Common myeloid progenitor, CD34-positive (primary cell): ENCODE results near the gene RSBN1L.

ENCODE experiments used
- CTCF ChIA-PET: fragments of 350-600 bp; sonication (Branson Sonifier 250); formaldehyde crosslinking; loops from one replicate; lab custom pipeline; 2021; ENCODE audit warnings: antibody characterized with exemption; lab: Charles Lee
- POLR2A ChIA-PET: fragments of 350-600 bp; sonication (Branson Sonifier 250); formaldehyde crosslinking; loops from one replicate; lab custom pipeline; 2021; ENCODE audit warnings: antibody characterized with exemption; lab: Charles Lee
- DNase-seq, 3 donors: peaks; one replicate each; pipeline versions ENCODE4 v3.0.0 to v3.0.0-alpha.2; 2013
- H3K27ac ChIP-seq, 2 experiments: 1 replicate in 1 of 2; 2 replicates in 1 of 2; pipeline ENCODE4 v1.7.0; 2013; ENCODE audit warnings: inconsistent platforms in 2 of 2, low read length in 2 of 2, mild to moderate bottlenecking in 2 of 2, low read depth in 1 of 2, moderate library complexity in 1 of 2; ENCODE audit not compliant: severe bottlenecking in 2 of 2, insufficient read depth in 1 of 2, poor library complexity in 1 of 2
- H3K27me3 ChIP-seq, 5 experiments: replicated peaks in 2 of 5; 1 replicate in 3 of 5; 2 replicates in 2 of 5; pipeline versions ENCODE4 v1.6.1 to v1.7.0; 2013; ENCODE audit warnings: low read length in 4 of 5, mild to moderate bottlenecking in 2 of 5, moderate library complexity in 2 of 5, inconsistent platforms in 1 of 5; ENCODE audit not compliant: insufficient read depth in 5 of 5, control insufficient read depth in 4 of 5
- H3K36me3 ChIP-seq, 4 experiments: 1 replicate in 2 of 4; 2 replicates in 2 of 4; pipeline versions ENCODE4 v1.6.1 to v1.7.0; 2013; ENCODE audit warnings: low read length in 3 of 4, control low read depth in 1 of 4, mild to moderate bottlenecking in 1 of 4; ENCODE audit not compliant: control insufficient read depth in 4 of 4, insufficient read depth in 4 of 4
- H3K4me1 ChIP-seq, 4 experiments: 1 replicate in 3 of 4; 2 replicates in 1 of 4; pipeline versions ENCODE4 v1.6.1 to v1.7.1; 2013; ENCODE audit warnings: low read length in 3 of 4, mild to moderate bottlenecking in 3 of 4, control low read depth in 1 of 4, inconsistent platforms in 1 of 4, moderate library complexity in 1 of 4; ENCODE audit not compliant: control insufficient read depth in 4 of 4, insufficient read depth in 4 of 4; ENCODE audit errors: control extremely low read depth in 1 of 4
- H3K4me3 ChIP-seq, 7 experiments: 1 replicate in 4 of 7; 2 replicates in 3 of 7; pipeline versions ENCODE4 v1.5.1 to v1.7.0; 2013; ENCODE audit warnings: mild to moderate bottlenecking in 7 of 7, low read length in 6 of 7, moderate library complexity in 6 of 7, inconsistent platforms in 2 of 7, low read depth in 2 of 7, control low read depth in 1 of 7; ENCODE audit not compliant: insufficient read depth in 4 of 7, control insufficient read depth in 1 of 7; ENCODE audit errors: extremely low read depth in 1 of 7
- H3K9me3 ChIP-seq, 5 experiments: 1 replicate in 4 of 5; 2 replicates in 1 of 5; pipeline versions ENCODE4 v1.6.1 to v1.7.1; 2013; ENCODE audit warnings: low read length in 4 of 5, mild to moderate bottlenecking in 2 of 5, inconsistent platforms in 1 of 5, low read depth in 1 of 5, moderate library complexity in 1 of 5; ENCODE audit not compliant: control insufficient read depth in 4 of 5, insufficient read depth in 2 of 5; ENCODE audit errors: control extremely low read depth in 1 of 5
- WGBS: methylation state at CpG from one replicate; pipeline ENCODE4 v1.1.5; 2013; ENCODE audit not compliant: insufficient coverage; 5-methylcytosine and 5-hydroxymethylcytosine counted together

RSBN1L gene

DNA sequence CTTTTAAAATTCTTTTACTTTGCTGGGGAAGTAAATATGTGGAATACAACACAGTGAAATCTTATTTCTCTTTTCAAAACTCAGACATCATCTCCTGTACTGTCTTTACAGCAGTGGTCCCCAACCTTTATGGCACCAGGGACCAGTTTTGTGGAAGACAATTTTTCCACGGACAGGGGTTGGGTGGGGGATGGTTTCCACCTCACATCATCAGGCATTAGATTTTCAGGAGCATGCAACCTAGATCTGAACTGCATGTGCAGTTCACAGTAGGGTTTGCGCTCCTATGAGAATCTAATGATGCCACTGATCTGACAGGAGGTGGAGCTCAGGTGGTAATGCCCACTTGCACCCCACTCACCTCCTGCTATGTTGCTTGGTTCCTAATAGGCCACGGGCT is 89.8 kb downstream of the RSBN1L start:
- Histone ChIP-seq H3K36me3 (peaks cover 11 to 31% (median 25%) of the 10 kb centered on the region in 4 experiments), H3K4me3 (no peak overlapping the region), H3K27me3 (no peaks in the 10 kb centered on the region), H3K27ac (no peak overlapping the region), H3K4me1 (no peaks in the 10 kb centered on the region), H3K9me3 (peaks cover 0 to 6% (median 0%) of the 10 kb centered on the region in 5 experiments)
- DNase-seq = no peak
- POLR2A ChIA-PET = no interaction called here
- CTCF ChIA-PET = interaction anchor here (2.8 kb wide), 1 partner anchor 134 kb away, joined by 7 read pairs; no protein-coding TSS in a partner anchor
- 100% methylated on average over 3 of the region's 3 CpGs for WGBS

DNA sequence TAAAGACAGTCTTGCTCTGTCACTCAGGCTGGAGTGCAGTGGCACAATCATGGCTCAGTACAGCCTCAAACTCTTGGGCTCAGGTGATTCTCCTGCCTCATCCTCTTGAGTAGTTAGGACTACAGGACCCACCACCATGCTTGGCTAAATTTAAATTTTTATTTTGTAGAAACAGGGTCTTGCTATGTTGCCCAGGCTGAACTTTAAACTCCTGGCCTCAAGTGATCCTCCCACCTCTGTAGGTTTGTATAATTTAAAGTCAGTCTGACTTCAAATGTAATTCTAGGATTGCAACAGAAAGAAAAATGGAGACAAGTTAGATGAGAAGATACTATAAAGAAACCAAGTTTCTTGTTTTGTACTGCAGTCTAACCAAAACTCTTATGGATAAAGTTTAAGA is 90.5 kb downstream of the RSBN1L start:
- Histone ChIP-seq H3K36me3 (peaks cover 11 to 28% (median 23%) of the 10 kb centered on the region in 4 experiments), H3K4me1 (no peaks in the 10 kb centered on the region), H3K27ac (no peak overlapping the region), H3K27me3 (no peaks in the 10 kb centered on the region), H3K4me3 (no peak overlapping the region), H3K9me3 (peaks cover 0 to 6% (median 0%) of the 10 kb centered on the region in 5 experiments)
- no peak for DNase-seq
- ChIA-PET POLR2A (no interaction called here), CTCF (interaction anchor here (2.8 kb wide), 1 partner anchor 135 kb away, joined by 7 read pairs; no protein-coding TSS in a partner anchor)

DNA sequence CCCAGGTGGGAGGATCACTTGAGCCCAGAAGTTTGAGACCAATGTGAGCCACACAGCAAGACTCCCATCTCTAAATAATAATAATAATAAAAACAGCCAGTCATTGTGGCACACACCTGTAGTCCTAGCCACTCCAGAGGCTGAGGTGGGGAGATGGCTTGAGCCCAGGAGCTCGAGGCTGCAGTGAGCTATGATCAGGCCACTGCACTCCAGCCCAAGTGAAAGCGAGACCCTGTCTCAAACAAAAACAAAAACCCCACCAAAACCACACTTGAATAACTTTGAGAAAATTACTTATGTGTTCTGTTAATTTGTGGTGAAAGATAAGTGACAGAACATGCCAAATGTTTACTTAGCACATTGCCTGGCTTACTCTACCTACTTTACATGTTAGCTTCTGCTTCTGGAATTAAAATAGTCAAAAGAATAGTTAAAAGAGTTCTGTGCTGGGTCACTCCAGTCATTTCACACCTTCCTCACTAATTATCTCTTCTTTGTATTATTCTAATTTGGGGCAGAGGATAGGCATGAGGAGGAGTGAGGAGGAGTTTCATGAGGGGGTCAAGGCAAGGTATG is 92.2 kb downstream of the RSBN1L start:
- H3K9me3 ChIP-seq = peaks cover 0 to 6% (median 0%) of the 10 kb centered on the region in 5 experiments
- no peak overlapping the region for H3K4me3 ChIP-seq
- WGBS = no CpG with 5 or more reads among the region's 2 CpGs
- H3K36me3 ChIP-seq = peaks cover 7 to 23% (median 13%) of the 10 kb centered on the region in 4 experiments
- no peak overlapping the region for H3K27ac ChIP-seq
- no peaks in the 10 kb centered on the region for H3K27me3 ChIP-seq
- no peaks in the 10 kb centered on the region for H3K4me1 ChIP-seq
- CTCF ChIA-PET = interaction anchor here (1.3 to 2.0 kb wide), 3 partner anchors 9 to 22 kb away, joined by 3 to 9 read pairs (median 4); partner anchors contain the start of gene TMEM60
- POLR2A ChIA-PET = no interaction called here
- DNase-seq = no peak

DNA sequence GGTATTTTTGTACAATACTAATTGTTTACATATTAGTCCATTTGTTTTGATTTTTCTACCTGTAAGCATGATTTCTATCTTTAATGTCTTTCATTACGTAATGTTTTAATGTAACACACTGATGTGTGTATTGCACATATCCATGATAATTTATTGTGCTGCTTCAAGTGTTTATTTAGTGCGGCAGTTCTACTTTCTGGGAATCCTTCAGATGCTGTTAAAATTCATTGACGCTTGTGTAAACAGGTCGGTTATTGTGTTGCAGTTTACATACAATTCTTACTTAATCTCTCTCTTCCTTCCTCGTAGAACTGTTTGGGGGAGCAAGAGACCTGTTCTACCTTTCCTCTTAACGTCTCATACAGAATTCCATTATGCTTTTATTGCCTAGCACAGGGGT is 95.1 kb downstream of the RSBN1L start:
- Histone ChIP-seq H3K4me1 (peaks cover 0 to under 1% (median 0%) of the 10 kb centered on the region in 4 experiments), H3K27ac (no peak overlapping the region), H3K27me3 (no peaks in the 10 kb centered on the region), H3K9me3 (no peaks in the 10 kb centered on the region), H3K4me3 (no peak overlapping the region), H3K36me3 (peaks cover 0 to 12% (median 6%) of the 10 kb centered on the region in 4 experiments)
- no CpG with 5 or more reads among the region's 6 CpGs for WGBS
- no peak for DNase-seq
- ChIA-PET POLR2A (no interaction called here), CTCF (interaction anchor here (0.6 kb wide), 1 partner anchor 21 kb away, joined by 4 read pairs; no protein-coding TSS in a partner anchor)

DNA sequence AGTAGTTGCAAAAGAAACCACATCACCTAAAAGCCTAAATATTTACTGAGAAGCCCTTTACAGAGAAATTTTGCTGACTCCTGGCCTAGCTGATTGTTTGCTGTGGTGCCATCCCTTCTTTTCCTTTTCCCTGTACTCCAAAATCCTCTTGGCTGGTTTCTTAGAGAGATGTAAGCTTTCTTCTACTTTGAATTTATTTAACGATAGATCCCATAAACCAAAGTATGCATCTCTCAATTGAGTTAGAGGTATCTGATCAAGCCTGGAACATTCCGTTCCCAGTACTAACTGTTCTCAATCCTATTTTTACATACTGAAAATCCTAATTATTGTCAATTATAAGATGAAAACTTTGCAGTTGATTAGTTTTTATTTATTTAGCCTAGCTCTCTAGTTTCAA is 95.7 kb downstream of the RSBN1L start:
- no peaks in the 10 kb centered on the region for H3K9me3 ChIP-seq
- WGBS = 100% methylated on average over 1 of the region's 2 CpGs
- H3K27me3 ChIP-seq = no peaks in the 10 kb centered on the region
- H3K4me3 ChIP-seq = no peak overlapping the region
- DNase-seq = no peak
- POLR2A ChIA-PET = no interaction called here
- CTCF ChIA-PET = interaction anchor here (0.8 kb wide), 1 partner anchor 24 kb away, joined by 3 read pairs; no protein-coding TSS in a partner anchor
- peaks cover 2 to 6% (median 4%) of the 10 kb centered on the region in 4 experiments for H3K4me1 ChIP-seq
- peaks cover 0 to 9% (median 6%) of the 10 kb centered on the region in 4 experiments for H3K36me3 ChIP-seq
- H3K27ac ChIP-seq = no peak overlapping the region

DNA sequence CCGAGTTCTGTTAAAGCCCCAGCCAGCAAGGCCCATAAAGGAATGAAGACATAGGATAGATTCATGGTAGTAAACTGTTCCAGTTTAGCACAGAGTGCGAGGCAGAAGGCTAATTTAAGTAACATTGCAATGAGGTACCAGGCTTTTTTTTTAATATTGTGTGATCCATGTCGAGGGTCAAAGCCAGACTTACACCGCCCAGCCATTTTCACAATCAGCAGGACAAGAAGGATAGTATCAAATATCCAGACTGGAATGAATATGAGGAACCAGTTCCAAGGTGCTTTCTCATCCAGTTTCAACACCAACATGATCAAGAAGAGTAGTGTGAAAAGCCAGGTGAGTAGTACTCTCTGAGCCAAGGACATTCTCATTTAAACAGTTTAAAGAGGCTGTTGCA is 97.7 kb downstream of the RSBN1L start:
- no peaks in the 10 kb centered on the region for H3K9me3 ChIP-seq
- H3K27me3 ChIP-seq = no peaks in the 10 kb centered on the region
- H3K27ac ChIP-seq = no peak overlapping the region
- peaks cover 0 to 9% (median 6%) of the 10 kb centered on the region in 4 experiments for H3K36me3 ChIP-seq
- DNase-seq = no peak
- ChIA-PET POLR2A (no interaction called here), CTCF (no interaction called here)
- H3K4me1 ChIP-seq = peaks cover 9 to 16% (median 12%) of the 10 kb centered on the region in 4 experiments
- H3K4me3 ChIP-seq = no peak overlapping the region
- 100% methylated on average over 2 of the region's 4 CpGs for WGBS

DNA sequence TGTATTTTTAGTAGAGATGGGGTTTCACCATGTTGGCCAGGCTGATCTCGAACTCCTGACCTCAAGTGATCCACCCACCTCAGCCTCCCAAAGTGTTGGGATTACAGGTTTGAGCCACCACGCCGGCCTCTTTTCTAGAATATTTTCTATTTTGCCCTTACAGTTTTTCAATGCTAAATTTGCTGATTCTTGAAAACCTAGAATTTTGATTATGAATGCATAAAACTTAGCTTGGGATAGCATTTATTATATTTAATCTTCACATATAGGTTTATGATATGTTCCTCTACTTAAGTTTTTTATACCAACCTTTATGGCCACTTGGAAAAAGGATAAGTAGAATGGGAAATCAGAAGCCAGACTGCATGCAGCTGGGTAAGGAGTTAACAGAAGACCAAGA is 99.8 kb downstream of the RSBN1L start:
- CTCF ChIA-PET = interaction anchor here (3.2 kb wide), 1 partner anchor 8 kb away, joined by 9 read pairs; no protein-coding TSS in a partner anchor
- no peak for DNase-seq
- no CpG with 5 or more reads among the region's 3 CpGs for WGBS
- peaks cover 17 to 36% (median 24%) of the 10 kb centered on the region in 4 experiments for H3K4me1 ChIP-seq
- no peak overlapping the region for H3K4me3 ChIP-seq
- no peaks in the 10 kb centered on the region for H3K27me3 ChIP-seq
- no peak overlapping the region for H3K27ac ChIP-seq
- POLR2A ChIA-PET = no interaction called here
- H3K36me3 ChIP-seq = peaks cover 0 to 9% (median 6%) of the 10 kb centered on the region in 4 experiments
- H3K9me3 ChIP-seq = no peaks in the 10 kb centered on the region
